ENCODE measurements around the gene RNGTT.
A peak's percentile ranks its signal among the peaks of the same experiment; 100 is the strongest.

RNGTT gene

DNA sequence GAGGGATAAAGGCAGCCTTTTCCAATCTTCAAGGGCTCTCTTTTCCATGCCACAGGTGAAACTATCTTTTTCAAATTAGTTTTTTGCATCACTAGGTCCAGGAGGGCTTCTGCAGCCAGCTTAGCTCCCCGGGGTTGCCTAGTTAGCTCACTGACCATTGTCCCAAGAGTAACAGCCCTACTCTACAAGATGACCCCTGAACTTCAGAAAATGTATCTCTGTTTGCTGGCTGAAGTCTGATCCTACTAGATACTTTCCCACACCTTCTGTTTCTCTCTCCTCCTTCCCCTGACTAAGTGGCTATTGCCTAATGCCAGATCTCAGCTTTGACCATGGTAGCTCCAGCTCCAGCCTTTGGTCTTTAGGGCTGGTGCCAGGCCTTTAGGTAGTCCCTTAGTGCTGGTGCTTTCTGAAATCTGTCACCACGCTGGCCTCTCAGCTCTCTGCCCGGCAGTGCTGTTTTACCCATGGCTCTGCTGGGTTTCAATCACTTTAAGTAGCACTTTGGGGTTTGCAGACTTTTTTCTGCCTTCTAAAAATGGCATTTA, 255.1 kb downstream of the RNGTT start:
- no peak for FAIRE-seq

DNA sequence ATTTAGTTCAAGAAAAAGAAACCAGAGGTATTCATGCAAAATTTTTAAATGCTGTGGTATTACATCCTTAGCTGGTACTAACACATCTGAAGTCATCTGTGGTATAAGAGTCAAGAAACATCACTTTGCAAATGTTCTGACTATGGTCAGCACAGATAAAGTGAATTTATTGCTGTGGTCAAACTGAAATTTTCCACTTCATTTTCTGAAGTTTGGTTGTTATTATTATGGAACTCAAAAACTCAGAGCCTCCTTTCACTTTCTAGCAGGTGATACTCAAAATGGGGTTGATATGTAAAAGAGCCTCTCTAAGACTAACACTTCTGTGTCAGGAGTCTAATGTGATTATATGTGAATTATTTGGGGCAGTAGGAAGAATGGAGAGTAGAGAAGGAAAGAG, 257.8 kb downstream of the RNGTT start:
- no peak for FAIRE-seq

DNA sequence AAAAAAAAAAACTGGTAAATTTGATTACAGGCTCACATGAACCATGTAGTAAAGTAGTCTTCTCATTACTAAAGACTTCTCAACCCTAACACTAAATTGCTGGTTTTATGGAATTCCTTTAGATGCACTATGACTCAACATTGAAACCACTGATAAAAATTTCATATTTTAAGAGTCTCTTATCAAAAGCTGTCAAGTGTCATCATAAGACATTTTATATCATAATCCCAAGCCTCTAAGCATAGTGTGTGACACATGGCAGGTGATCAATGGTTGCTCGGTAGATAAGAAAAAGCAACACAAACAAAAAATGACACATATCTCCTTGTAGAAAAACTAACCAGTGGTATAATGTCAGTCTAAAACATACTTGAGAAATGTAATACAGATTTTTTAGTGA, 258.4 kb downstream of the RNGTT start:
- no peak for FAIRE-seq

DNA sequence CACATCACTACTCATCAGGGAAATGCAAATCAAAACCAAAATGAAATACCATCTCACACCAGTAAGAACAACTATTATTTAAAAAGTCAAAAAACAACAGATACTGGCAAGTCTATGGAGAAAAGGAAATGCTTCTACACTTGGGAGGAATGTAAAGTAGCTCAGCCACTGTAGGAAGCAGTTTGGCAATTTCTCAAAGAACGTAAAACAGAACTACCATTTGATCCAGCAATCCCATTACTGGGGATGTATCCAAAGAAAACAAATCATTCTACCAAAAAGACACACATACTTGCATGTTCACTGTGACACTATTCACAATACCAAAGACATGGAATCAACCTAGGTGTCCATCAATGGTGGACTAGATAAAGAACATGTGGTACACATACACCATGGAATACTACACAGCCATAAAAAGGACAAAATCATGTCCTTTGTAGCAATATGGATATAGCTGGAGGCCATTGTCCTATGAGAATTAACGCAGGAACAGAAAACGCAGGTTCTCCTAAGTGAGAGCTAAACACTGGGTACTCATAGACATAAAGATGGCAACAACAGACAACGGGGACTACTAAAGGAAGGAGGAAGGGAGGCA, 260.4 kb downstream of the RNGTT start:
- no peak for FAIRE-seq

DNA sequence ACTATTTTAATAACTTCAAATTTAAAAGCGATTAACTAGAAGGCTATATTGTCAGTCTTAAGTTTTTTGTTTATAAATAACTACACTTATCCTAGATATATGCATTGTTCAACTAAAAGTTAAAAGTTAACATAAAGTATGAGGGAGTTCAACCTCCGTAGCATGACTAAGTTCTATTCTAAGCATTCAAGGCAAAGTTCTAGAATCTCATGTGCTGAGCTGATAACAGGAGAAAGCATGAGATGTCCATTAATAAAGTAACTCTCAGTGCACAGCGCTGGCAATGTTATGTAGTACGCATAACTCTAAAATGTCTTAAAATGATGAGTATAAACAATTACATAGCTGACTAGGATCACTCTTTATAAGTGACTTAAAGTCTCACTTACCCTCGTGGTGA, 264.8 kb downstream of the RNGTT start:
- no peak for FAIRE-seq

DNA sequence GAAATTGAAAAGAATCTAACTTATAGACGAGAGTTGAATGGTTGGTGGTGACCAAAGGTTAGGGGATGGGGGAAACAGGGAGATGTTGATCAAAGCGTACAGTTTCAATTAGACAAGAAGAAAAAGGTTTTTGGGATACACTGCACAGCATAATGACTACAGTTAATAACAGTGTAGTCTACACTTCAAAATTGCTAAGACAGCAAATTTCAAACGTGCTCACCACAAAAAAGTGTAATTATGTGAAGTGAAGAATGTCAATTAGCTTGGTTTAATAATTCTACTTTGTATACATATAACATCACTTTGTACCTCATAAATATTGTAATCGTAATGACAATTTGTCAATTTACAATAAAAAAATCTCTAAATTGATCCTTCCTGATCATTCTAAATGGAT, 267.5 kb downstream of the RNGTT start:
- no peak for FAIRE-seq

DNA sequence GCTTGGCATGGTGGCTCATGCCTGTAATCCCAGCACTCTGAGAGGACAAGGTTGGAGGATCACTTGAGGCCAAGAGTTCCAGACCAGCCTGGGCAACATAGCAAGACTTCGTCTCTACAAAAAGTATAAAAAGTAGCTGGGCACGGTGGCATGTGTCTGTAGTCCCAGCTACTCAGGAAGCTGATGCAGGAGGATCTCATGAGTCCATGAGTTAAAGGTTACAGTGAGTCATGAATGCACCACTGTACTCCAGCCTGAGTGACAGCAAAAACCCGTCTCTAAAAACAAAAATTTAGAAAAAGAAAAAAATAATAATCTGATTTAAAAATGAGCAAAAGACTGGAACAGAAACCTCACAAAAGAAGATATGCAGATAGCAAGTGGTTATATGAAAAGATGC, 279.7 kb downstream of the RNGTT start:
- FAIRE-seq: no peak

DNA sequence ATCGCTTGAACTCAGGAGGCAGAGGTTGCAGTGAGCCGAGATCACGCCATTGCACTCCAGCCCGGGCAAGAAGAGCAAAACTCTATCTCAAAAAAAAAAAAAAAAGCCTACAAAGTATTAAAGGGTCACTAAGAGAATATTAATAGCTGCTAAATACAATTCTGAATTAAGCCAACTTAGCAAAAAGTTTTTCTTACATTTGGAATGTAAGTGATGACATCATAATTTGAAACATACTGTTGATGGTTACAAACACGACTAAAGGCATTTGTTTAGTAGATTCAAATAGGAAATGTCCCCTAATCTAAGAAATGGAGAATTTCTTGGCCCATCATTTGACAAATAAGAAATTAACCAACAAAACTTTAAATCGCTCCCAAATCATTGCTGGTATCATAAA, 282.8 kb downstream of the RNGTT start:
- FAIRE-seq: no peak

DNA sequence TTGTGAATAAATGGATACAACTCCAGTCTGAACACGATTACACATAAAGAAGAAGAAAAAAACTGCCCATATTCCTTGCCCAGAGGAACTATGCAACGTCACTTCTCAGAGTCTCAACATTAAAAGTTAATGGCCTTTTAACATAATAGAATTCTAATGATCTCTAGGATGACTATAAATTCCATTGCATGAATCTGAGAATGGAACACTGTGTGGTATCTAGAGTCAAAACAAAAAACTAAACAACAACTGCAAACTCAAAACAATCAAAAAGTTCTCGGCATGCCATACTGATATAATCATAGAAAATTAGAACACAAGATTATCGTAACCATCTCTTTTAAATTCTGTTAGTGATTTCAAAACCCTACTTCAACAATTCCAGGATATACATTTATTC, 283.6 kb downstream of the RNGTT start:
- no peak for FAIRE-seq

DNA sequence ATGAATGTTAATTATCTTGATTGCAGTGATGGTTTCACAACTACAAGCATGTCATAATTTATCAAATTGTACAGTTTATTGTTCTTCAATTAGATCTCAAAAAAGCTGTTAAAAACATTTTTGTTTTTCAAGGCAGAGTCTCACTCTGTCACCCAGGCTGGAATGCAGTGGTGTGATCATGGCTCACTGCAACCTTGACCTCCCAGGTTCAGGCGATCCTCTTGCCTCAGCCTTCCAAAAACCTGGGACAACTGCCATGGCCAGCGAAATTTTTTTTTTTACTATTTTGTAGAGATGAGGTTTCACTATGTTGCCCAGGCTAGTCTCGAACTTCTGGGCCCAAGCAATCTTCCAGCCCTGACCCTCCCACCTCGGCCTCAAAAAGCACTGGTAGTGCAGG, 286.1 kb downstream of the RNGTT start:
- FAIRE-seq: no peak

DNA sequence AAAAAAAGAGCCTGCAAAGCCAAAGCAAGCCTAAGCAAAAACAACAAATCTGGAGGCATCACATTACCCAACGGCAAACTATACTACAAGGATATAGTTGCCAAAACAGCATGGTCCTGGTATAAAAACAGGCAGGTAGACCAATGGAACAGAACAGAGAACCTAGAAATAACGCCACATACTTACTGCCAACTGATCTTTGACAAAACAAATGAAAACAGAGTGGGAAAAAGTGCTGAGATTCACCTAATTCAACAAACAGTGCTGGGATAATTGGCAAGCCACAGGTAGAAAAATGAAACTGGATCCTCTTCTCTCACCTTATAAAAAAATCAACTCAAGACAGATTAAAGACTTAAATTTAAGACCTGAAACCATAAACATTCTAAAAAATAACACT, 291.8 kb downstream of the RNGTT start:
- FAIRE-seq: no peak

DNA sequence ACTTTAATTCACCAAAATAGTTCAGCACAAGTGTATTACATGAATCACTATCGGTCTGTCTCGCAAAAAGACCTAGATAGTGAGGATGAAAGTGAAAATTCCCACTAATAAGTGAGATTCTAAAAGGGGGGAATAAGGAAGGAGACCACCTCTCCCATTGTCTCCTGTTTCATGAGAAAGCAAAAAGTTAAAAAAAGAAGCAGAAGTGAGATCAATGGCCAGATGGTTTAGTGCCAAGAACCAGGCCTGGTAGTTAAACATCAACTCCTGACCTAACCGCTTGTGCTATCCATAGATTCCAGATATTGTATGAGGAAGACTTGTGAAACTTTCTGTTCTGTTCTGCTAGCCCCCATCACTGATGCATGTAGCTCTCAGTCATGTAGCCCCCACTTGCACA, 293.0 kb downstream of the RNGTT start:
- FAIRE-seq: no peak

DNA sequence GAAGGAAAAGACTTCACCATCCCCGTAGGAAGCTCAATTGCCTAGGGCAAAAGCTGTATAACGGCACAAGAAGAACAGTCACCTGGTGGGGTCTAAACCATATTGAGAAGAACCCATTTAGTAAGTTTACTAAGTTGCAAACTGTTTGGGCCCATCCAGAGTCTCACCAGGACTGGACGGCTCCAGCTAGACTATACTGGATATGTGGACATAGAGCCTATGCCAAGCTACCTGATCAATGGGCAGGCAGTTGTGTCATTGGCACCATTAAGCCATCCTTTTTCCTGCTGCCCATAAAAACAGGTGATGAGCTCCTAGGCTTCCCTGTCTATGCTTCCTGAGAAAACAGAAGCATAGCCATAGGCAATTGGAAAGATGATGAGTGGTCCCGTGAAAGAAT, 293.9 kb downstream of the RNGTT start:
- FAIRE-seq: no peak

DNA sequence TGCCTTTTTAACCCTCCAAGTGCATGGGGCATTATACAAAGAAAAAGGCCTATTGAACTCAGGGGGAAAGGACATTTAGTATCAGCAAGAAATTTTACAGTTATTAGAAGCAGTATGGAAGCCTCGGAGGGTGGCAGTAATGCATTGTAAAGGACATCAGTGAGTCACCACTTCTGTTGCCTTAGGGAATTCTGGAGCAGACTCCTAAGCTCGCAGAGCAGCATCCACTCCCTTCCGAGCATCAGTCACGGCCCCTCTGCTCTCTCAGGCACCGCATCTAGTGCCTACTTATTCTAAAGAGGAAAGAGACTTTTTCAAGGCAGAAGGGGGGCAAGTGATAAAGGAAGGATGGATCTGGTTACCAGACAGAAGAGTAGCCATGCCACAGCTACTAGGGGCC, 296.5 kb downstream of the RNGTT start:
- FAIRE-seq: no peak

DNA sequence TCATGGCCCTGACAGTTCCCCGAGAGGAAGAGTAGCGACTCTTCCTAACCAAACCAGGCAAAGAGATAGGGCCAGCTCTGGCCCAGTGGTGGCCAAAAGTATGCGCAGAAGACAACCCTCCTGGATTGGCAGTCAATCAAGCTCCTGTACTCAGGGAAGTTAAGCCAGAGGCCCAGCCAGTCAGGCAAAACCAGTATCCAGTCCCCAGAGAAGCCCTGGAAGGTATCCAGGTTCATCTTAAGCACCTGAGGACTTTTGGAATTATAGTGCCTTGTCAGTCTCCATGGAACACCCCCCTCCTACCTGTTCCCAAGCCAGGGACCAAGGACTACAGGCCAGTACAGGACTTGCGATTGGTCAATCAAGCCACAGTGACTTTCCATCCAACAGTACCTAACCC, 298.3 kb downstream of the RNGTT start:
- FAIRE-seq: no peak

DNA sequence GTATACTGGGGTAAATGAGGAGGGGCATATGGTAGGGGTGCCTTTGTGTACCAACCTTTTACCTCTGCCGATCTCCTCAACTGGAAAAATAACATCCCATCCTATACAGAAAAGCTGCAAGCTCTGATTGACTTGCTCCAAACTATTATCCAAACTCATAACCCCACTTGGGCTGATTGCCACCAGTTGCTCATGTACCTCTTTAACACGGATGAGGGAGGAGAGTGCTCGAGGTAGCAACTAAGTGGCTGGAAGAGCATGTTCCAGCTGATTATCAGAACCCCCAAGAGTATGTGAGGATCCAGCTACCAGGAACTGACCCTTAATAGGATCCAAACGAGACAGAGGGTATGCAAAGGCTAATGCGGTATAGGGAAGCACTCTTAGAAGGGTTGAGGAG, 299.6 kb downstream of the RNGTT start:
- no peak for FAIRE-seq

DNA sequence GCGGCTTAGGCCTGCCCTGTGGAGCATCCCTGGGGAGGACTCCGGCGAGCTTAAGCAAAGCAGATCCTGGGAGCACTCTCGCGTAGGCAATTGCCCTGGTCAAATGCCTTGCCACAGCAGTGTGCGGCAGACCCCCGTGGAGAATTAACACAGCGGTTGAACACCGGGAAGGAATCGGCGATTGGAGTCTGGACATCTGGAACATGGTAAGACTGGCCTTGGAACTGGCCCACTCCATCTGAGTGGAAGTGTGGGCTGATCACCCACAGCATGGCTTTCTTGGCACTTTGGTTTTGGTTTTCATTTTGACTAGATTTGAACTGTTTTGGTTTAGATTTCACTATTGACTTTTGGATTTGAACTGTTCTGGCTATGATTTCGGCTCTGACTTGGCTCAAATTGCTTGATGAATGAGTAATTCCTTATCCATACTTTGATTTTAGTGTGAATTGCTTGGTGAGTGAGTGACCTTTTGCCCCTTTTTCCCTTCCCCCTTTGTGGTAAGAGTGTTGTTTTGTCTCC, 300.7 kb downstream of the RNGTT start:
- FAIRE-seq: no peak

DNA sequence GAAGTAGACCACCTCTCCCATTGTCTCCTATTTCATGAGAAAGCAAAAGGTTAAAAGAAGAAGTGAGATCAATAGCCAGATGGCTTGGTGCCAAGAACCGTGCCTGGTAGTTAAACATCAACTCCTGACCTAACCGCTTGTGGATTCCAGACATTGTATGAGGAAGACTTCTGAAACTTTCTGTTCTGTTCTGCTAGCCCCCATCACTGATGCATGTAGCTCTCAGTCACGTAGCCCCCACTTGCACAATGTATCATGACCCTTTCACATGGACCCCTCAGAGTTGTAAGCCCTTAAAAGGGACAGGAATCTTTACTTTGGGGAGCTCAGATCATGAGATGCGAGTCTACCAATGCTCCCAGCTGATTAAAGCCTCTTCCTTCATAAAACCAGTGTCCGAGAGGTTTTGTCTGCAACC, 301.2 kb downstream of the RNGTT start:
- FAIRE-seq: no peak

DNA sequence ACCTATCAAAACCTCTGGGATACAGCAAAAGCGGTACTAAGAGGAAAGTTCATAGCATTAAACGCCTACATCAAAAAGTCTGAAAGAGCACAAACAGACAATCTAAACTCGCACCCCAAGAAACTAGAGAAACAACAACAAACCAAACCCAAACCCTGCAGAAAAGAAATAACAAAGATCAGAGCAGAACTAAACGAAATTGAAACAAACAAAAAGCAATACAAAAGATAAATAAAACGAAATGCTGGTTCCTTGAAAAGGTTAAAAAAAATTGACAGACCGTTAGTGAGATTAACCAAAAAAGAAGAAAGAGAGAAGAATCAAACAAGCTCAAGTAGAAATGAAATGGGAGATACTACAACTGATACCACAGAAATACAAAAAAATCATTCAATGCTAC, 302.3 kb downstream of the RNGTT start:
- FAIRE-seq: no peak

DNA sequence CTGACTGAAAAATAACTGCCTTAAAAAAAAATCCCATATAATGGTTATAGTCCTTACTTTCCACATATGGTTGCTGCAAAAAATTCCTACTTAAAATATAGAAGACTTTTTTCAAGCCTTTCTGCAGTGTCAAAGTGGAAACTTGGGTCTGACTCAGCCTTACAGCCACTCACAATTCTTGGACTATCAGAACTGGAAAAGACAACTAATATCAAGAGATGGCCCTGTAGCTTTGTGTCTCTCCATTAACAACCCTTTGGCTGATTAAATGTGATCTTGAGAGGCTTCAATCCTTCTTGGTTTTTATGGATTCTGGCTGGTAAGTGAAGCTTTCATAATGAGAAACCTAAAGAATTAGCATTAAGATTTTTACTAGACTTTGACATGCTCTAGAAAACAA, 307.8 kb downstream of the RNGTT start:
- no peak for FAIRE-seq

DNA sequence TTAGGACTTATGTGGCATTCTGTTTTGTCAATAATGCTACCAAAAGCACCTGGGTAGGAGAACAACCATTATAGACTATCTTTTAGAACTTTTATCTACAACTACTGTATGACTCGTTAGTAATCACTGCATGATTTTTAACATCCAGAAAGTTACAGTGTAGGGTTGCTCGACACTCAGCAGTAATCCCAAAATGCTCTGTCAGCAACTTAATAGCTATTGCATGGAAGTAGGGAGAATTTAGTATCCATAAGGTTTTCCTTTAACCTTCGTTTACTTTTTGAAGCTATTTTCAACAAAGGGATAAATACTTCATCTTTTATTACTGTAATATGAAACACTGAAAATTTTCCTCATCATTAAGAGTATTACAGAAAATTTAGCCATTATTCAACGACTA, 309.5 kb downstream of the RNGTT start:
- no peak for FAIRE-seq

DNA sequence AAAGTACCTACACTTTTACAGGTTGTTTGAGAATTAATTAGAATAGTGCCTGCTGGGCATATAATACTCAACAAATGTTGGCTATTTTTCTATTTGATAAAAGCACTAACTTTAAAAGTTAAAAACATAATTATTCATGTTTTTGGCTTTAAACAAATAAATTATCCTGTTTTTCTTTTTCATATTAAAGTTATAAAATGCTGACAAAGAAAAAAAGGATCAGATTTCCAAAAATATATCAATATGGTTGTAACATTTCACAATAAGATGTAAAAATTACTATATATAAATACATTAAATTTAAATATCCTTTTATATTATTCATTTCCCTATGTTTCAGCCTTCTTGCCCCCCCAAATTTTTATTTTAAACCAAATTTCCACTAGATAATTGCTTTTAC, 312.0 kb downstream of the RNGTT start:
- FAIRE-seq: peak; percentile 17

DNA sequence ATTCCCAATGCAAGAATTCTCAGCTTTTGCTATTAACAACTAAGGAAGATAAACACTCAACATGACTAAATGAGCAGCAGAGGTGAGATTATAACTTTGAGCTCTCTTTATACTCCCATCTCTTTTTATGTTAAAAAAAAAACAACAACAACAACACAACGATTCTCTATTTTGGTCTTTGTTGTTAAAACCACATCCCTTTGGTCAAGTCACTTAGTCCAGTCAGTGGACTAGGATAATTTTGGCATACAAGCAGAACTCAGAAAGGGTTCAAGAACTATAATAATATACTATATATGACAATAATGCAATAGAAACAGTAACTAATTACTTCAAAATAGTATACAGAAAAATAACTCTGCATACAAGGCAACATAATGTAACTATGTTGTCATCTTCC, 312.4 kb downstream of the RNGTT start:
- no peak for FAIRE-seq

DNA sequence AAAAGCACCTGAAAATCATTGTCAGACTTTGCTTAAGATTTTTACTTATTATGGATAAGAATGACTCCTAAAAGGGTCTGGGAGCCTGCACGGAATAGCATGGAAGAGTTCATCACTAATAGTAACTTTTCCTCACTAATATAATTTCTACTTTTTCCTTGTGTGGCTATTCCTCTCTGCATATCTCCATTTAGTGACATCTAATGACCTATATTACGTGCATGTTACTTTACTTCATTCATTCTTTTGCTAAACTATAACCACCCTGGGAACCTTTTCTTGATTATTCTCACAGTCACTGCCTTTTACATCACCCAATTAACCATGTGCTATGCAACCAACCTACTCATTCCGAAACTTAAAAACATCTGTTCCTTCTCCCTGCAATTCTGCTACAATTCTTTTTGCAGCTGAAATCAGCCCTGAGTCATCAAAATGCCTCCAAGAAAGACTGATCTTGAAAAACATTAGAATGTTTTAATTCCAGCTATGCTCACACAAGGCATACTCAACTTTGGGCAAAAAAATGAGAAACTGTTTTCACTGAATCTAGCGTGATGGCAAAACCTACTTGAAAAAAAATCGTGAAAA, 313.3 kb downstream of the RNGTT start:
- no peak for FAIRE-seq
